Activated T-cell treated with anti-CD3 and anti-CD28 coated beads for 1 hour (primary cell): ENCODE data around the gene GRID1.
"Not testable (repeated sequence)": the region's sequence is repeated elsewhere in the genome, so short reads cannot be mapped to it uniquely, and the experiment has no call there.

Source experiments
- DNase-seq: peaks from one replicate; pipeline ENCODE4 v3.0.0-alpha.2; 2020; ENCODE audit warnings: low read depth

The GRID1 gene

GRCh38 chr10:86135191-86135590 lies 231.4 kb downstream of the GRID1 start:
- no peak for DNase-seq

DNA sequence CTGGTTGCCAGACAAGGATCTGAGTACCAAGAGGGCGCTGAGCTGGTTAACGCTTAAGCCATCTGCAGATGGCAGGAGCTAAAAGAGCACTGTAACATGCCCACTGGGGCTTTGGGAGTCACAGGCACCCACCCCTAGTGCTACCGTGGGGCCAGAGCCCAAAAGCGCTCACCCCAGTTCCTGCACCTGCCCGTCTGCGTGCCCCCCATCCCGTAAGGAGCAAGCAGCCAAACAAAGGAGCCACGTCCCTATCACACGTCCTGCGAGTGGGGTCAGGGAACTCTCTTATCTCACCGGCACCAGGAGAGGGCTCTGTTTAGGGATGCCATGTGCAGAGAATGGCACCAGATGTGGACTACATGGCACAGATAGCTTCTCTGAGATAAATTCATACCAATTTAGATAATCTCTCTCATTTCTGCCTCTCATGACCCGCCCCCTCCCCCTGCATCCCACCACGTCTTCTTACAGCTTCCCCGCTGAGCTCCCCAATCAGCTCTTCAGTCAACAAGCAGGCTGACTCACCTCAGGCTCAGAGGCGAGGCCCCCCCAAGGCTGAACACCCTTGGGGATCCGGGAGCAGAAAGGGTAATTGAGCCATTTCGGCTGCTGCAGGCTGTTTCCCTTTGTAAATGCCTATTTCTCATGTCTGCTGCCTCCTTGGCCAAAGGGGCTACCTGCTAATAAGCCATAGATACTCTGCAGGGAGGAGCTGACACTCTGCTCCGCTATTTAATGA lies 235.7 kb downstream of the GRID1 start:
- no peak for DNase-seq

- no peak for DNase-seq
These were observed 236.6 kb downstream of the GRID1 start for GRCh38 chr10:86130041-86130440.

DNA sequence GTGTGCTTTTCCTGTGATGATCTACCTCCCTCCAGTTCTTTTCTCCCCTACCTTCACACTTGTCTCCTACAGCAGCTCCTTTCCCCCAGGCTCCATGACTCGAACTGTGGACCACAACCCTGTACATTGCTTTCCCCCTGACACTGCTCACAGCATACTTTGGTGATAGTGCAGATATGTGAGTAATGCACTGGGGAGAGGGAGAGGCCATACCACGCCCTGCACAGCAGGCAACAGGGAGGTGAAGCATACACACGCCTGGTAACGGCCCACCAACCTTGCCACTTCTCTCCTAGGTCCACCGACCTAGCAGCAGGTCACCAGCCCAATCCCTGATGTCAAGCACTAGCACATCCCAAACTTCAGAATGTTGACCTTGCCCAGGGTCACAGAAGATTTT lies 238.2 kb downstream of the GRID1 start:
- no peak for DNase-seq

- no peak for DNase-seq
These were observed 239.2 kb downstream of the GRID1 start for GRCh38 chr10:86127274-86127819.

GRCh38 chr10:86124734-86125133 lies 241.9 kb downstream of the GRID1 start:
- DNase-seq = no peak

DNA sequence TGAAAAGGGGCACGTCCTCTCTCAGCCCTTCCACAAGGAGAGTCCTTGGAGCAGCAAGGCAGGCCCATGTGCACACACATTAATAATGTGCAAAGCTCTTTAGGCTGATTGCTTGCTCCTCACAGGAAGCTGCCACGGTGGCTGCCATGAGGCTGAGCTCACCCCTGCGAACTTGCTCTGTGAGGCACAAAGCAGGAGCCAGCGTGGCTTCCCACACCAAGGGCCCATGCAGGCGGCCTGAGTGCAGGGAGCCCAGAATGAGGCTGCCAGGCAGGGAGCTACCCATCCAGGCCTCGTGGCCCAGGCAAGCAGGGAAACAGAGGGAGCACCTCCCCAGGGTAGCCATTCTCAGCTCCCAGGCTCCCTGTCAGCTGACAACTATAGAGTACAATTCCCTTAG lies 242.9 kb downstream of the GRID1 start:
- DNase-seq = no peak

- DNase-seq = no peak
These were observed 243.3 kb downstream of the GRID1 start for GRCh38 chr10:86123304-86123703.

DNA sequence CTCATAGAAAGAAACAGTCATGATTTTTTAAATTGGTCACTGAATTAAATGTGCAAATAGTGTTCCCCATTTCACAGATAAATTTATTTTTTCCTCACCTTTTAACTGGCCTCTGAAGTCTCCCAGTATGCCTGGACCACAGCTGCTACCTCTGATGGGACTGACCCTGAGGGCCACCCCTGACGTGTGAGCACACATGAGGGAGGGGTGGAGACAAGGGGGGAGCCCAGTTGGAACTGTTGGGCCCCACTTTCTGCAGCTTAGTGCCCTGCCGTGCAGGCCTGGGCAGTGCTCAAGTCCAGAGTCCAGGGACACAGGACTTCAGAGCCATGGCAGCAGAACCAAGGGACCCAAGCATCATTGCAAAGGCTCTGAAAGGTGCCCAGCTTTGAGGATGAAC lies 243.9 kb downstream of the GRID1 start:
- no peak for DNase-seq

DNA sequence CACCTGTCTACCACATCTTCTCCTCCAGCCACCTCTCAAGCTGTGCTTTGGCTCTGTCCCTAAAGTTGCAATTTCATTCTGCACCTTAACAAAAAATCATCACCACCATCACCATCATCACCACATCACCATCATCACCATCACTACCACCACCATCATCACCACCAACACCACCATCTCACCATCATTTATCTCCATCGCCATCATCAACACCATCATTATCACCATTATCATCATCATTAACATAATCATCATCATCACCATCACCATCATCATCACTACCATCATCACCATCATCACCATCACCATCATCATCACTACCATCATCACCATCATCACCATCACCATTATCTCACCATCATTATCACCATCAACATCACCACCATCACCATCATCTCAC lies 245.4 kb downstream of the GRID1 start:
- no peak for DNase-seq

- no peak for DNase-seq
These were observed 249.5 kb downstream of the GRID1 start for GRCh38 chr10:86117051-86117450.

DNA sequence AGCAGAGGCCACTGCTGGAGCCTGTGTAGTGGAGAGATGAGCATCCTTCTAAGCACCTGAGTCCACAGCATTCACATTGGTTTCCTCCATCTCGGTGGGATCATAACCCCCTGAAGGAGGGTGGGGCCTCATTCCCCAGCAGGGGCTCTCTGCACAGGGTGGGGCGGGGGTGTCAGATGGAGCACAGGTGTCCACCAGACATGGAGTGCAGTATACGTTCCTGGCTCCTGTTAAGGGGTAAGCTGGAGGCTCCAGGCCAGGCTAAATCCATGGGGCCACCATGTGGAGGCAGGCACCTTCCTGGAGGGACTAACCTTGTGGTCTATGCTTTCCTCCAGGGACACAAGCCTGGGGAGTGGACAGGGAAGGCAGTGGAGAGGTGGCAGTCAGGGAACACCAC lies 252.6 kb downstream of the GRID1 start:
- DNase-seq = no peak

DNA sequence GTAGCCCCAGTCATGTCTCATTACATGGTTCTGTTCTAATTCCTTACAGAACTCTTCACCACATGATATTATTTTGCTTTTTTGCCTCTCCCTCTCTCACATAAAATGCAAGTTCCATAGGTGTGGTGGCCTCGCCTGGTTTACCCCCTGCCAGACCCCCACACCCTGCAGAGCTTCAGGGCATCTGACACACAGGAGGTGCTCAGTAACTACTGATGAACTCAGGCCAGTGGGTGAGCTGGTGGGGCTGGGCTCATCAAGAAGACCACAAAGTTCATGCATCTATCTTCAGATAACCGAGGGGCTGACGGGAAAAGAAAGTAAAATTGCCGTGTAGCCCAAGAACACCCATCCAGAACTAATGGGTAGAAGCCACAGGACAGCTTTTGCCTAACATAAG lies 253.1 kb downstream of the GRID1 start:
- no peak for DNase-seq

GRCh38 chr10:86113044-86113443 lies 253.6 kb downstream of the GRID1 start:
- no peak for DNase-seq

GRCh38 chr10:86111902-86112545 lies 254.6 kb downstream of the GRID1 start:
- DNase-seq = no peak

DNA sequence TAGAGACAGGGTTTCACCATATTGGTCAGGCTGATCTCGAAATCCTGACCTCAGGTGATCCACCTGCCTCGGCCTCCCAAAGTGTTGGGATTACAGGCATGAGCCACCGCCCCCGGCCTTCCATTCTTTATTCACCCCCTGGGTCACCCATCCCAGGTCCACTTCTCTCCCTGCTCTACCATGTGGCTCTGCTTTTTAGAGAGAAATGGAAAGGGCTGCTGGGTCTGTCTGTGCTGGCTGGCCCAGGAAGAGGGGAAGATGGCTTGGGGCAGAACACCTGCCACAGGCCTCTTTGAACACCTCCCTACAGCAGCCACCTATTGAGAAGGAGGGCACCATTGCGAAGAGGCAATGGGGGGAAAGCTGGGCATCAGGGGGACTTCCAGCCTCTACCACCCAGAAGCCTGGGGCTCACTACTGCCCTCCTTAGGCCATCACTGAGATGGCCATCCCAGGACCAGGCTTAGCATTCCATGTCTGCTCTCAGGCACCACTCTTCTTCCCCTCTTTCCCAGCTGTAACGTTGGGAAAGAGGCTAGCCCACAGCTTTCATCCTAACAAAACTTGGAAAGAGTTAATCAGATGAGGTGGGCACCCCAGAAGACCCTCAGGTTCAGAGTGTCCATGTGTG lies 256.3 kb downstream of the GRID1 start:
- no peak for DNase-seq

GRCh38 chr10:86109421-86109820 lies 257.2 kb downstream of the GRID1 start:
- DNase-seq = no peak

DNA sequence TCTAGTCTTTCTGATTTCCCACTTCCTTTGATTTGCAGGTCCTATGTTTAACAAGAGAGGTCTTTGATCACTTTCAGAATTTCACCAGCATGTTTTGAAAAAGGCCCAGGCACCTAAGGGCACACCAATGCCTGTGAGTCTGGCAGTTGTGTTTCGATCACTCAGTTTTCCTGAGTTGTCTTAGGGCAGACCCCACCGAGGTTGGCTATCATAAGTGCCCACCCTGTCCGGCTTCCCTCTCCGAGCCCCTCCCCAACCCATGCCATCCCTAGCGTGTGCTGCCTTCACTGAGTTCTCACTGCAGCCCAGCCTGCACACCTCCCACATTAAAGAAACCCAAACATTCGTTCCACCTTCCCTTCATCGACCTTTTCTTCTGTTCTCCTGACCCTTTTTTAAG lies 257.9 kb downstream of the GRID1 start:
- DNase-seq = no peak

DNA sequence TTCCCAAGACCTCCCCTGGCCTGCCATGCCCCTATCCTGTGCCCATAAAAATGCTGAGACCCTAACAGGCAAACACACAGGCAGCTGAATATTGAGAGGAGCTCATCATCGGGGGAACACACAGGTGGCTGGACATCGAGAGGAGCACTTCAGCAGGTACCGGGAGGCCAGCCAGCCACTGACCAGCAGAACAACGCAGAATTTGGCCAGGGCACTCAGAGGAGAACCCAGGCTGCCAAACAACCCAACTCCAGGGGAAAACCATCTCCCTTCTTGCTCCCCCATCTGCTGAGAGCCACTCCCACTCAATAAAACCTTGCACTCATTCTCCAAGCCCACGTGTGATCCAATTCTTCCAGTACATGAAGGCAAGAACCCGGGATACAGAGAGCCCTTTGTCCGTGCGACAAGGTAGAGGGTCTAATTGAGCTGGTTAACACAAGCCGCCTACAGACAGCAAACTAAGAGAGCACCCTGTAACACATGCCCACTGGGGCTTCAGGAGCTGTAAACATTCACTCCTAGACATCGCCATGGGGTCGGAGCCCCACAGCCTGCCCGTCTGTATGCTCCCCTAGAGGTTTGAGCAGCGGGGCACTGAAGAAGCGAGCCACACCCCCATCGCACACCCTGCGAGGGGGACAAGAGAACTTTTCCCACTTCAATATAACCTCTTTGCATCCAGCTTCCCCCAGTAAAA lies 258.8 kb downstream of the GRID1 start:
- DNase-seq = not testable (repeated sequence)

- no peak for DNase-seq
These were observed 259.5 kb downstream of the GRID1 start for GRCh38 chr10:86107131-86107530.

- no peak for DNase-seq
These were observed 260.0 kb downstream of the GRID1 start for GRCh38 chr10:86106616-86107015.

GRCh38 chr10:86105640-86106039 lies 261.0 kb downstream of the GRID1 start:
- no peak for DNase-seq

GRCh38 chr10:86105181-86105580 lies 261.4 kb downstream of the GRID1 start:
- no peak for DNase-seq
